KOPT-K1 (cell line): ENCODE measurements around the gene CHI3L2.
A peak's percentile ranks its signal among the peaks of the same experiment; 100 is the strongest.

Experiments used
- H3K27ac ChIP-seq: fragments of 200-600 bp; sonication (generic); 2 replicates; pipeline ENCODE4 v1.5.1; 2016; ENCODE audit warnings: antibody characterized with exemption, mild to moderate bottlenecking, low read depth, low read length; ENCODE audit not compliant: poor library complexity, severe bottlenecking
- H3K36me3 ChIP-seq: fragments of 200-600 bp; sonication (generic); 2 replicates; pipeline ENCODE4 v1.5.1; 2017; ENCODE audit warnings: antibody characterized with exemption, mild to moderate bottlenecking, low read length, moderate library complexity; ENCODE audit not compliant: insufficient read depth
- H3K9me3 ChIP-seq: fragments of 200-600 bp; sonication (generic); 2 replicates; pipeline ENCODE4 v1.5.1; 2017; ENCODE audit warnings: antibody characterized with exemption, low read length, mild to moderate bottlenecking; ENCODE audit not compliant: insufficient read depth, poor library complexity, severe bottlenecking

CHI3L2 gene

DNA sequence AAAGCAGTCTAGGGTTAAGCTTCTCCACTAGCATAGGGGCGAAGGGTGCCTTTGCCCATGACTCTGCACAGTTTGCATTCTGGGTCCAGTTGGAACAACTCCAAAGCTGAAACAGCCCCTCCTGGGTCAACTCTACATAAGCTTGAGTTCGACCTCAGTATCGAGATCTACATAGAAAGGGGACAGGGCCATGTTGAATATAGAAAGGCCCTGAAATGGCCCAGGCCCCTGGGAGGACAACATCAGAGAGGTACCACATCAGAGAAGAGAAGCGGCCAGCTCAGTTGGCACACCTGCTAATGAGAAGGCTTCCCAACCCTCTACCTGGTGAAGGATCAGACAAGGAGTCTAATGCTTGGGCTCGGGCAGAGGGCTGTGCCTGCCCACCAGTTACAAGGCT is 28.7 kb upstream of the CHI3L2 start:
- Histone ChIP-seq H3K36me3 (peaks cover 57% of the 10 kb centered on the region), H3K27ac (peak overlapping the region; percentile 99), H3K9me3 (no peaks in the 10 kb centered on the region)

DNA sequence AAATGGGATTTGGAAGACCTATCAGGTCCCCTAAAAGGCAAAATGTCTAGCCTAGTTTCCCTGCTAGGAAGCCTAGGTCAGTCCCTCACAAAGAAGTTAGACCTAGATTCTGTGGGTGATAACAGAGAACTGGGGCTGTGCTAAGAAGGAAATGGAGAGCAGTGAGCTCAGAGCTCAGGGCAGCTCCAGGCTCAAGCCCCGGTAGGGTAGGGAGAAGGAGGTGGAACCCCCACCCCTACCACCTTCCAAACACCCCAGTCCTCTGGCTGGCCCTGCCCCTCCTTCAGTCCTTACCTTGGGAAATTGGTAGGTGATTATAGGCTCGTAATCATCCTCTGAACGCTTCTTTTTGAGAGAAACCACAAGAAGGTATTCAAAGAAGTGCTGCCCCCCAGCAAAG is 28.2 kb upstream of the CHI3L2 start:
- H3K27ac ChIP-seq: peak overlapping the region; percentile 99
- no peaks in the 10 kb centered on the region for H3K9me3 ChIP-seq
- peaks cover 52% of the 10 kb centered on the region for H3K36me3 ChIP-seq

DNA sequence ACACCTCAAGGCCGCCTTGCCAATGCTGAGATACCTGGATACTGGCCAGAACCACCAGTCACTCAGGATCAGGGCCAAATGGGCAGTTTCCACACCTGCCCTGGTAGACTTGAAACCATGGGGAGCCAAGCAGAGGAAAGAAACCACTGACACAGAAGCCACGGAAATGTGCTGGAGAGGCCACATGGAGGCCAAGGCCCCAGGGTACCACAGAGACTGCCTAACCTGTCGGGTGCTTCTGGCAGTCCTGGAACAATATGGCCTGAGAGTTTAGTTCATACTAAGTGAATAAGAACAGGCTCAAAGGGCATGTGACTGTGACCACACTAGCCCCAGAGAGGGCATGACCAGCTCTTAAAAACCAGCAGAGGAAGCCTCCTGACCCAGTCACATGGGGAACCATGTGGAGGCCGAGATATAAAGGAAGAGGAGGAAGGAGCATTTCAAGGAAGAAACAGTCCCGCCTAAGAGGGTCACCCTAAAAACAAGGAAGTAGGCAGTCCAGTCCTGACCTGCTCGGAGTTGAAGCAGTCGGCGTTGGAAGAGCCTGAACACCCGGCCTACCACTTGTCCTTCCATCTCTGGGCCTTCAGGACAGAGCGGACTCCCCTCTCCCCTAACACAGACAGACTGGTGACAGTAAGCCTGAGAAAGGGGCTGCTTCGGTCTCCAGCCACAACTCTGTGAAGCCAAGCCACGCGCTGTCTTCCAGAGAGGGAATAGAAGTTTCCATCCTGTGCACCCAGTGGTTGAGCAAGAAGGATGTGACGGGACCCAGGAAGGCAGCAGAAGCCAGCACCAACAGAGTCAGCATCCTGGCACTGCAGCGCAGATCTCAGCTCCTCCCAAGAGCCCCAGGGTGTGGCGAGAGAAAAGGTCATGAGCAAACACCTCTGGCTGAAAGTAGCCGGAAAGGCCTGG is 27.4 kb upstream of the CHI3L2 start, which contains the start of gene DENND2D:
Gene DENND2D (minus strand): TSS at position 766 of the 921 bp plus-strand sequence. CDS start 187 bp downstream, at position 579.
- Histone ChIP-seq H3K9me3 (no peaks in the 10 kb centered on the region), H3K27ac (peak within 1 kb of the TSS; percentile 99), H3K36me3 (peaks cover 44% of the 10 kb centered on the region)

DNA sequence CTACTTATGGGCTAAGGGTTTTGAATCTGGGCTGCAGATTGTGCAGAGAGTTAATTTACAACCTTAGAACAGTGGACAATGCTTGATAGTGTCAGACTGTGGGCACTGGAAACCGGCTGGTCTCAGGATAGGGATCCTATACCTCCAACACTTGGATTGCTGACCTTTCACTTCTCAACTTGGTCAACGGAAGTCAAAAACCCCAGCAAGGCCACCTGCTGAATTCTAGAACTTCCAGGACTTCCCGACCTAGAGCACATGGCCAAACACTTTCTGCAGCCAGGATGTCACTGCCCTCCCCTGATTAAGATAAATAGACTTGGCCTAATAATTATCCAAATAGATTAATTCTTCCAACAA is 26.7 kb upstream of the CHI3L2 start:
- Histone ChIP-seq H3K27ac (peak overlapping the region; percentile 99), H3K9me3 (no peaks in the 10 kb centered on the region), H3K36me3 (peaks cover 38% of the 10 kb centered on the region)

DNA sequence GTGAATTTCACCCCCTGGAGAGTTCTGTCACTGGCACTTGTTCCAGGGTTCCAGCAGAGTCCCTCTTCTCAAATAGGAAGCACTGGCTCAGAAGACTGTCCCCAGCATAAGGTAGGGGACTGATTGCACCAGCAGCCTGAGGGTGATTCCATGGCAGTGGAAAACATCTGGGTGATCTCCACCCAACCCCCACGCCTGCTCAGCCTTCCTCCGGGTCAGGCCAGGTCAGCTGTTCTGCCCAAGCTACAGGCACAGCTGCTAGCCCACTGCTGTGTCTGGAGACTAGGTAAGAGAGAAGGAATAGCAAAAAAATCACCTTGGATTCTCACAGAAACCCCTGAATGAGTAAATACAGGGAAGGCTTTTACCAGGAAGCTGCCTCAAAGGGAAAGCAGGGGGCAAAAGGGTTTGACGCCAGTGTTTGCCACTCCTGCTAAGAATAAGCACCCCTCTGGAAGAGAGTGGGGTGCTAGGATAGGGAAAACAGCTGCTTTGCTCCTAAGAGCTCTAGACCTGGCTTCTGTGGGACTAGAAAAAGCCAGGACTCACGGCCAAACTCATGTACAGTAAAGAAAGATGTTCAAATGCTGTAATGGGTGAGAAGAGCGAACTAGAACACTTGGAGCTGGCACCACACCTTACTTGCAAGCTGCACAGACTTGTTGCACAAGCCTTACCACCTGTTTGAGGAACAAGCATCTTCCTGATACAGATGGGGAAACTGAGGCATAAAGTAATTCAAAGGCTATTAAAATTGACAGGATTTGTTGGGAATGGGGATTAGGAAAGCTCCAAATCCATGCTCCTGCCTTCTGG is 26.0 kb upstream of the CHI3L2 start:
- peaks cover 31% of the 10 kb centered on the region for H3K36me3 ChIP-seq
- no peaks in the 10 kb centered on the region for H3K9me3 ChIP-seq
- peak overlapping the region; percentile 99 for H3K27ac ChIP-seq

DNA sequence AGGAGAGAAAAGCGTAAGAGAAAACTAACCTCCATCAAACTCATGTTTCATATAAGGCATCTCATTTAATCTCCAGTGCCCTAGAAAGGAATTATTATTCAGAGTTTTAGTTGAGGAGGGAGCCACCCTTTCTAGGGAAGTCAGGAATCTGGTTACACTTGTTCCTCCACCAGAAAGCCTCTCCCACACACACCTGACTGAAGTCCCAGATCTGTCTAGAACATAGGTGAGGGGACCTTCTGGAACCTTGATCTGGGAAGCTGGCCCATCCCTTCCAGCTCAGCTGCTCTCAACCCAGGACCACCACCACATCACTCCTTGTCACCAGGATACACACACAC is 25.2 kb upstream of the CHI3L2 start:
- H3K27ac ChIP-seq: peak overlapping the region; percentile 99
- H3K9me3 ChIP-seq: no peaks in the 10 kb centered on the region
- peaks cover 22% of the 10 kb centered on the region for H3K36me3 ChIP-seq

DNA sequence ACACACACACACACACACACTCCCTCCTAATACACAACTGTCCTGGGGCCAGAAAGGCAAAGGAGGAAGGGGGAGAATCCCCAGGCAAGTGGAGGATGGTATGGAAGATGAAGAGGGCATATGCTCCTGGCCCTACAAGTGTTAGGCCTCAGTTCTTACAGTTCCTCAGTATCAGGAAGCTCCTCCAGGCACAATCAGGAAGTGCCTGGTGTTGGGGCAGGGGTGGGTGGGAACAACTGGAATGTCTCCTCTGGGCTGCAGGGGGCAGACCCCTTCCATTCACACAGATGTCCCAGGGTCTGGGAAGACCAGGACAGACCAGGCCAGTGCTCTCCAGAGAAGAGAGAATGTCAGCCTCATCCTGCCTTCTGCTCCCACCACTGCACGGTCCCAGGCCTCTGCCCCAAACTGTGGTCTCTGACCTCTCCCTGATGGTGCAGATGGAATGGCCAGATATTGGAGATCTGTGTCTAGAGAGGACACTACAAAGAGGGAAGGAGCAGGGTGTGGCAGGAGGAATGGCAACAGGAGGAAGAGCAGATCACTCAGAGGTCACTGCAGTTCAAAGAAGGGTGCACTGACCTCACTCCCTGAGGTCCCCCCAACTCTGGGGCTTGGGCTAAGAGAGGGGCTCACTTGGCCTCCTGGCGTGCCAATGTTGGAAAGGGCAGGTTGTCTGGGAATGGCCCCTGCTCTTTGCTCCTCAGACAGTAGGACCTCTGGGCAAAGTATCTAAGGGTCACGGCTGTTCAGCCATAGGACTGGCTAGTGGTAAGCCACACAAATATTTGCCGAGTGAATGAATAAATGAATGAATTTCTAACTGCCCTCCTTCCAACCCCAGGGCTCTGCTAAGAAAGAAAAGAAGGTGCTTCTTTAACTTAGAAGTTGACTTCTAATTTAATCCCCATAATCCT is 24.5 kb upstream of the CHI3L2 start:
- H3K27ac ChIP-seq: peak overlapping the region; percentile 99
- peaks cover 16% of the 10 kb centered on the region for H3K36me3 ChIP-seq
- no peaks in the 10 kb centered on the region for H3K9me3 ChIP-seq

DNA sequence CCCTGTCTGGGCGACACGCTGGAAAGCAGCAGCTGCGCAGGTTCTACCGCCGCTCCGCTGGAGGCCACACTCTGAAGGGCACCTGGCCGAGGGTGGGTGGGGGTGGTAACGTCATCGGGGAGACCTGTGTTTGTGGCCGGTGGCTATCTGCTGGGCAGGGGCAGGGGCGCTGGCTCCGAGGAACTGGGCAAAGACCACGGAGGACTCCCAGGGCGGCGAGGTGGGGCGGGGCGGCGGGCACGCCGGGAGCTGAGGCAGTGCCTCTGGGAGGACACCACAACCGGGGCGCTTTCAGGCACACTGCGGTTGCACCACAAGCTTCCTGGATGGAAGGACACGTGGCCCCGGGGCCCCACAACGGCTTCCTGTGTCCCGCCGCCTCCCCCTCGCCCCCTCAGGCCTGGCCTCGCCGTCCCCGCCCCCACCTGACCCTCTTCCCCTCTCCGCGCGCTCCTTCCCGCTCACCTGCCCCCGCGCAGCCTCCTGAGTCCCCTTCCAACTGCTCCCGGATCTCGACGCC is 23.8 kb upstream of the CHI3L2 start:
- H3K9me3 ChIP-seq: no peaks in the 10 kb centered on the region
- peak overlapping the region; percentile 99 for H3K27ac ChIP-seq
- peaks cover 8% of the 10 kb centered on the region for H3K36me3 ChIP-seq

DNA sequence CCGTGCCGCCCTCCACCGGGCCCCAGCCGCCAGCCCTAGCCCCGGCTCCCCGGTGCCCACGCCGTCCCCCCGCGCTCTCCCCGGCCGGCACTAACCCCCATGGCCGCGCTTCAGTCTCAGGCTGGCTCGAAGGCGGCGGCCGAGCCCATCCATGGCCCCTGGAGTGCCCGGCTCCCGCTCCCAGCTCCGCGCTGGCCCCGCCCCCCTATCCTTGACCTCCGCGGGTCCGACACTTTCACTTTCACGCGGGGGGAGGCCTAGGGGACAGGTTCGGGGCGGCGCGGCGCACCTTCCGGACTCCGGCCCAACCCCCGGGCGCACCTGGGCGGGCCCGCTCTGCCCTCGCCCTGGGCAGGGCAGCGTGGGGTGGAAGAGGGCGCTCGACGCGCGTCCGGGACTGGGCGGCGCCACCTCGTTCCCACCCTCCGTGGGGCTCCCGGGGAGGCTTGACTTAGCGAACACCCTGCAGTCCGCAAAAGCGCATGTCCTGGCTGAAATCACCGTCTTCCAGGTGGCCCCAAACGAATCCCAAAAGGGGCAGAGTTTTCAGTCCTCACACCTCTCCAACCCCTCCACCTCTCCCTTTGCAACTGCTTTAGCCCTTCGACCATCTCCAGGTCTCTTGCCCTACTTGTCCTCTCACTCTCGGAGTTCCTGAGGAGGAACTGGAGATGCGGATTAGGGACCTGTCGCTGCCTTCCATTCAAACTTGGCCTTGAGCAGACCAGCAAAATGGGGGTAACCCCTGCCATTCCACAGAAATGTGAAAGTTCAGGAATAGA is 23.1 kb upstream of the CHI3L2 start:
- H3K36me3 ChIP-seq: peaks cover 2% of the 10 kb centered on the region; the same call in 1 of the 2 replicates
- H3K27ac ChIP-seq: peak overlapping the region; percentile 99
- H3K9me3 ChIP-seq: no peaks in the 10 kb centered on the region

DNA sequence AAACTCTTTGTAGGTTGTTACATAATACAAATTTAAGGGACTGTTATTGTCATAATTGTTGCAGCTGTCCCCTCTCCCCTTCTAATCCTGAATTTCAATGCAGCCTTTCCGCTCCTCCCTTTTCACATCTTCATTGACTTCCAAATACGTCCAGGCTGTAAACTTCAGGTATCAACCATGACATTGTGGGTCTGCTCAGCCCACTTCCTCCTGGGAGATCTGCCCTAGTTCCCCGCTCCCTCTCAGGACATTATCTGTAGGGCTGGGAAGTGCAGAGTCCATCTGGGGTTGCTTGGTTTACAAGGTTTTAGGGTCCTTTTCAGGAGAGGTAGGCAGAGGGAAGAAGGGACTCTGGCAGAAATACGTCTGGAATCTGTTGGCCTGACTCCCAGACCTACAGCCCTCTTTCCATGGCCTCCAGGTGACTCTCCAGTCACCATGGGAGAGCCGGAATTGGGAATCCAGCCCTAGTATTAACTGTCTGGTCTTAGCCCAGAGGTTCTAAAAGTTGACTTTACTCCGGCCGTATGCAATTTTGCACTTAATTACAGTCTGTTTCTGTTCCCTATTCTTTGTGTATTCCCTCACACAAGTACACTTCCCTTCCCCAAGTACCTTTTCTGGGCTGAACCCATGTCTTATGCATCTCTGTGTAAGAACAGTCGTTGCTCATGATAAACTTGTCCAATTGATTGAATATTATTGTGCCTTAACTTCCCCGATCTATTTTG is 22.4 kb upstream of the CHI3L2 start:
- Histone ChIP-seq H3K27ac (peak overlapping the region; percentile 99), H3K36me3 (no peaks in the 10 kb centered on the region), H3K9me3 (no peaks in the 10 kb centered on the region)

DNA sequence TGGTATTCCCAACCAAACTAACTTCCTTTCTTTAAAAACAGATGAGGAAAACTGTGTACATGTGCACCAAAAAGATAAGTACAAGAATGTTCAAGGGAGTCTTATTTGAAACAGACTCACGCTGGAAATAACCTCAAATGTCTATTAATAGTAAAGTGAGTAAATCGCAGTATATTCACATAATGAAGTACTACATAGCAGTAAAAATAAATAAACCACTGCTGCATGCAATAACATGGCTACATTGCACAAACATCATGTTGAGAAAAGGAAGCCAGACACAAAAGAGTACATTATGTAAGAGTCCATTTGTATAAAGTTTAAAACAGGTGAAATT is 21.8 kb upstream of the CHI3L2 start:
- Histone ChIP-seq H3K9me3 (no peaks in the 10 kb centered on the region), H3K36me3 (no peaks in the 10 kb centered on the region), H3K27ac (peak overlapping the region; percentile 99)

DNA sequence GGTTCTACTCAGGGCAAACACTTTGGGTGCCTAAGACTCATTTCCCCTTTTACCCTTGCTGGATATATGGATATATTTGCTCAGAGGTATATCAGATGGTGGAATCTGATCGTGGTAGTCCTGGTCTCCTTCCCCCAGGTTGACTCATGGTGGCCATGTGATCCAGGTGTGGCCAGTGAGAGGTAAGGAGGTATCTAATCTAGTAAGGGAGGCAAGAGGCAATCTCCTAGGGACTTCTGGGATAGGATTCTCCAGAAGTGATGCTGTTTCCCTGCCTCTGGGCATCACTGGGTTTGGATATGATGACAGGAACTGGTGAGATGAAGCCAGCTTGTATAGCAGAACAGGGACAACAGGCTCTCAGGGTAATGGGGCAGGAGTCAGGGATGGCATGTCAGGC is 18.6 kb upstream of the CHI3L2 start:
- no peaks in the 10 kb centered on the region for H3K36me3 ChIP-seq
- no peaks in the 10 kb centered on the region for H3K9me3 ChIP-seq
- H3K27ac ChIP-seq: peak overlapping the region; percentile 99

DNA sequence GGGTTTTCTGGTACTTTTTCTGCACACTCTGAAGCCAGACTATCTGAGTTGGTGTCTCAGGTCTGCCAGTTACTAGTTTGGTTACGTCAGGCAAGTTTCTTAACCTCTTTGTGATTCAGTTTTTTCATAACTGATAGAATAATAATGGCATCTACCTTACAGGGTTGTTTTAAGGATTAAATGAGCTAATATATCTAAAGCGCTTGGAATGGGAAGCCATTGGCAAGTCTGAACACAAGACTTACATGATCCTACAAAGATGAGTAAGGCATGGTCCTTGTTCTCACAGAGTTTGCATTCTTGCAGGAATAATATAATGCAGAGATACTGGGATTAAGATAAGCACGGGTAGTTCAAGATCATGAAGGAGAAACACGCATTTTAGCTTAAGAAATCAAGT is 17.9 kb upstream of the CHI3L2 start:
- Histone ChIP-seq H3K9me3 (no peaks in the 10 kb centered on the region), H3K36me3 (no peaks in the 10 kb centered on the region), H3K27ac (peak overlapping the region; percentile 99)
